ENCODE results near the gene EXOSC7. TPM values are rescaled to one million over a fixed set of nuclear protein-coding genes. Genes with fewer than 3 reads are reported as not detected.
A peak's percentile ranks its signal among the peaks of the same experiment; 100 is the strongest.

Gene EXOSC7
- total and polyA plus RNA-seq, 5 donors from 2014 or later, result 32.8 to 51.7 (median 43.1) TPM

GRCh38 chr3:44954304-44954703, 21.7 kb upstream of the EXOSC7 start:
- Histone ChIP-seq H3K4me1 (ENCODE audit: control insufficient read depth, insufficient read depth, low read length, poor library complexity, severe bottlenecking) (no peaks in the 10 kb centered on the region), H3K4me3 (ENCODE audit: low read depth, low read length) (no peak overlapping the region), H3K27me3 (ENCODE audit: control insufficient read depth, insufficient read depth, low read length) (no peaks in the 10 kb centered on the region), H3K36me3 (ENCODE audit: control insufficient read depth, insufficient read depth, low read length) (peaks cover 21% of the 10 kb centered on the region), H3K9me3 (ENCODE audit: control insufficient read depth in 2 of 2, low read length in 2 of 2) (no peaks in the 10 kb centered on the region), H3K27ac (ENCODE audit: insufficient read depth, low read length, poor library complexity, severe bottlenecking) (no peak overlapping the region)
- no peaks in the 10 kb centered on the region for H3K9me3 Mint-ChIP-seq
- H3K4me3 Mint-ChIP-seq, result no peak overlapping the region
- H3K27ac Mint-ChIP-seq, result no peak overlapping the region
- ATAC-seq (ENCODE audit: low read depth in 2 of 2) (no peak), DNase-seq (no peak)
- peaks cover 16% of the 10 kb centered on the region for H3K36me3 Mint-ChIP-seq
- no peaks in the 10 kb centered on the region for H3K27me3 Mint-ChIP-seq
- H3K4me1 Mint-ChIP-seq, result peaks cover 6 to 23% (median 15%) of the 10 kb centered on the region in 4 donors

- Histone ChIP-seq H3K9me3 (ENCODE audit: control insufficient read depth in 2 of 2, low read length in 2 of 2) (no peaks in the 10 kb centered on the region), H3K27me3 (ENCODE audit: control insufficient read depth, insufficient read depth, low read length) (no peaks in the 10 kb centered on the region), H3K36me3 (ENCODE audit: control insufficient read depth, insufficient read depth, low read length) (peaks cover 23% of the 10 kb centered on the region), H3K4me3 (ENCODE audit: low read depth, low read length) (no peak overlapping the region), H3K27ac (ENCODE audit: insufficient read depth, low read length, poor library complexity, severe bottlenecking) (no peak overlapping the region), H3K4me1 (ENCODE audit: control insufficient read depth, insufficient read depth, low read length, poor library complexity, severe bottlenecking) (no peaks in the 10 kb centered on the region)
- ATAC-seq (ENCODE audit: low read depth in 2 of 2) (no peak), DNase-seq (no peak)
- Mint-ChIP-seq H3K36me3 (peaks cover 16% of the 10 kb centered on the region), H3K27ac (peak overlapping the region in 1 of 3 donors; percentile 24), H3K4me1 (peaks cover 6 to 23% (median 15%) of the 10 kb centered on the region in 4 donors), H3K9me3 (no peaks in the 10 kb centered on the region), H3K4me3 (no peak overlapping the region), H3K27me3 (no peaks in the 10 kb centered on the region)
Observed at GRCh38 chr3:44954962-44955361, 21.1 kb upstream of the EXOSC7 start.

GRCh38 chr3:44955917-44956316, 20.1 kb upstream of the EXOSC7 start:
- H3K9me3 Mint-ChIP-seq, result no peaks in the 10 kb centered on the region
- no peak overlapping the region for H3K4me3 Mint-ChIP-seq
- DNase-seq, result no peak
- Histone ChIP-seq H3K27ac (ENCODE audit: insufficient read depth, low read length, poor library complexity, severe bottlenecking) (no peak overlapping the region), H3K27me3 (ENCODE audit: control insufficient read depth, insufficient read depth, low read length) (no peaks in the 10 kb centered on the region), H3K4me3 (ENCODE audit: low read depth, low read length) (no peak overlapping the region), H3K9me3 (ENCODE audit: control insufficient read depth in 2 of 2, low read length in 2 of 2) (no peaks in the 10 kb centered on the region), H3K36me3 (ENCODE audit: control insufficient read depth, insufficient read depth, low read length) (peaks cover 23% of the 10 kb centered on the region), H3K4me1 (ENCODE audit: control insufficient read depth, insufficient read depth, low read length, poor library complexity, severe bottlenecking) (no peaks in the 10 kb centered on the region)
- no peak overlapping the region for H3K27ac Mint-ChIP-seq
- no peaks in the 10 kb centered on the region for H3K27me3 Mint-ChIP-seq
- H3K4me1 Mint-ChIP-seq, result peaks cover 6 to 26% (median 14%) of the 10 kb centered on the region in 4 donors
- ATAC-seq (ENCODE audit: low read depth in 2 of 2), result no peak
- peaks cover 16% of the 10 kb centered on the region for H3K36me3 Mint-ChIP-seq

GRCh38 chr3:44957986-44958385, 18.1 kb upstream of the EXOSC7 start:
- Mint-ChIP-seq H3K27me3 (no peaks in the 10 kb centered on the region), H3K9me3 (no peaks in the 10 kb centered on the region), H3K4me3 (no peak overlapping the region), H3K4me1 (peaks cover 0 to 21% (median 19%) of the 10 kb centered on the region in 4 donors), H3K36me3 (peaks cover 11% of the 10 kb centered on the region), H3K27ac (no peak overlapping the region)
- no peaks in the 10 kb centered on the region for H3K27me3 ChIP-seq (ENCODE audit: control insufficient read depth, insufficient read depth, low read length)
- no peaks in the 10 kb centered on the region for H3K9me3 ChIP-seq (ENCODE audit: control insufficient read depth in 2 of 2, low read length in 2 of 2)
- H3K27ac ChIP-seq (ENCODE audit: insufficient read depth, low read length, poor library complexity, severe bottlenecking), result no peak overlapping the region
- DNase-seq (no peak), ATAC-seq (ENCODE audit: low read depth in 2 of 2) (no peak)
- no peaks in the 10 kb centered on the region for H3K4me1 ChIP-seq (ENCODE audit: control insufficient read depth, insufficient read depth, low read length, poor library complexity, severe bottlenecking)
- peaks cover 23% of the 10 kb centered on the region for H3K36me3 ChIP-seq (ENCODE audit: control insufficient read depth, insufficient read depth, low read length)
- no peak overlapping the region for H3K4me3 ChIP-seq (ENCODE audit: low read depth, low read length)

GRCh38 chr3:44958386-44958785, 17.7 kb upstream of the EXOSC7 start:
- Mint-ChIP-seq H3K27ac (no peak overlapping the region), H3K4me1 (peaks cover 0 to 25% (median 21%) of the 10 kb centered on the region in 4 donors), H3K27me3 (no peaks in the 10 kb centered on the region), H3K4me3 (no peak overlapping the region), H3K36me3 (peaks cover 11% of the 10 kb centered on the region), H3K9me3 (no peaks in the 10 kb centered on the region)
- ATAC-seq (ENCODE audit: low read depth in 2 of 2) (no peak), DNase-seq (no peak)
- H3K27ac ChIP-seq (ENCODE audit: insufficient read depth, low read length, poor library complexity, severe bottlenecking), result no peak overlapping the region
- H3K27me3 ChIP-seq (ENCODE audit: control insufficient read depth, insufficient read depth, low read length), result no peaks in the 10 kb centered on the region
- no peak overlapping the region for H3K4me3 ChIP-seq (ENCODE audit: low read depth, low read length)
- H3K4me1 ChIP-seq (ENCODE audit: control insufficient read depth, insufficient read depth, low read length, poor library complexity, severe bottlenecking), result no peaks in the 10 kb centered on the region
- peaks cover 23% of the 10 kb centered on the region for H3K36me3 ChIP-seq (ENCODE audit: control insufficient read depth, insufficient read depth, low read length)
- no peaks in the 10 kb centered on the region for H3K9me3 ChIP-seq (ENCODE audit: control insufficient read depth in 2 of 2, low read length in 2 of 2)

GRCh38 chr3:44960387-44961026, 15.5 kb upstream of the EXOSC7 start:
- H3K4me1 Mint-ChIP-seq, result peaks cover 0 to 42% (median 30%) of the 10 kb centered on the region in 4 donors

GRCh38 chr3:44961888-44962287, 14.2 kb upstream of the EXOSC7 start:
- ATAC-seq (ENCODE audit: low read depth in 2 of 2), result no peak
- Mint-ChIP-seq H3K36me3 (peaks cover 8% of the 10 kb centered on the region), H3K4me1 (peaks cover 0 to 56% (median 34%) of the 10 kb centered on the region in 4 donors), H3K27ac (no peak overlapping the region), H3K9me3 (no peaks in the 10 kb centered on the region), H3K4me3 (no peak overlapping the region), H3K27me3 (no peaks in the 10 kb centered on the region)
- DNase-seq, result no peak
- H3K4me3 ChIP-seq (ENCODE audit: low read depth, low read length), result no peak overlapping the region
- peaks cover 18% of the 10 kb centered on the region for H3K36me3 ChIP-seq (ENCODE audit: control insufficient read depth, insufficient read depth, low read length)
- H3K9me3 ChIP-seq (ENCODE audit: control insufficient read depth in 2 of 2, low read length in 2 of 2), result no peaks in the 10 kb centered on the region
- no peaks in the 10 kb centered on the region for H3K4me1 ChIP-seq (ENCODE audit: control insufficient read depth, insufficient read depth, low read length, poor library complexity, severe bottlenecking)
- no peak overlapping the region for H3K27ac ChIP-seq (ENCODE audit: insufficient read depth, low read length, poor library complexity, severe bottlenecking)
- H3K27me3 ChIP-seq (ENCODE audit: control insufficient read depth, insufficient read depth, low read length), result no peaks in the 10 kb centered on the region

More at GRCh38 chr3:44960387-44961026, 15.5 kb upstream of the EXOSC7 start:
- Mint-ChIP-seq H3K27ac (peak overlapping the region in 1 of 3 donors; percentile 11), H3K9me3 (no peaks in the 10 kb centered on the region), H3K4me3 (no peak overlapping the region), H3K36me3 (peaks cover 11% of the 10 kb centered on the region), H3K27me3 (no peaks in the 10 kb centered on the region)
- Histone ChIP-seq H3K36me3 (ENCODE audit: control insufficient read depth, insufficient read depth, low read length) (peaks cover 18% of the 10 kb centered on the region), H3K27me3 (ENCODE audit: control insufficient read depth, insufficient read depth, low read length) (no peaks in the 10 kb centered on the region), H3K27ac (ENCODE audit: insufficient read depth, low read length, poor library complexity, severe bottlenecking) (no peak overlapping the region), H3K4me1 (ENCODE audit: control insufficient read depth, insufficient read depth, low read length, poor library complexity, severe bottlenecking) (no peaks in the 10 kb centered on the region), H3K4me3 (ENCODE audit: low read depth, low read length) (no peak overlapping the region), H3K9me3 (ENCODE audit: control insufficient read depth in 2 of 2, low read length in 2 of 2) (no peaks in the 10 kb centered on the region)
- no peak for DNase-seq
- ATAC-seq (ENCODE audit: low read depth in 2 of 2), result no peak

All from CD4-positive, CD25-positive, alpha-beta regulatory T cell (primary cell).